NCI-H2029 treated with DMSO at 0.1 percent for 48 hours (cell line): Measurements from ENCODE around the gene MEIS2.

ENCODE experiments used
- DNase-seq: peaks from one replicate; lab custom pipeline; 2025; lab: John Stamatoyannopoulos, UW

Gene MEIS2

GRCh38 chr15:37112971-37113670 lies 12.8 kb upstream of the MEIS2 start:
- no peak for DNase-seq

GRCh38 chr15:37112171-37112570 lies 11.8 kb upstream of the MEIS2 start:
- no peak for DNase-seq

- no peak for DNase-seq
Observed at GRCh38 chr15:37111427-37111717, 11.0 kb upstream of the MEIS2 start.

GRCh38 chr15:37109872-37110572 lies 9.7 kb upstream of the MEIS2 start:
- DNase-seq = no peak

GRCh38 chr15:37109168-37109871 lies 9.0 kb upstream of the MEIS2 start:
- no peak for DNase-seq

GRCh38 chr15:37108381-37109167 lies 8.2 kb upstream of the MEIS2 start:
- no peak for DNase-seq

- no peak for DNase-seq
Observed at GRCh38 chr15:37107744-37108380, 7.5 kb upstream of the MEIS2 start.

- DNase-seq = no peak
Observed at GRCh38 chr15:37107071-37107743, 6.9 kb upstream of the MEIS2 start.

- DNase-seq = no peak
Observed at GRCh38 chr15:37106490-37107001, 6.2 kb upstream of the MEIS2 start.

- no peak for DNase-seq
Observed at GRCh38 chr15:37105889-37106288, 5.5 kb upstream of the MEIS2 start.

GRCh38 chr15:37105029-37105428 lies 4.7 kb upstream of the MEIS2 start:
- no peak for DNase-seq

GRCh38 chr15:37104424-37104981 lies 4.2 kb upstream of the MEIS2 start:
- DNase-seq = no peak

- no peak for DNase-seq
Observed at GRCh38 chr15:37103475-37104423, 3.4 kb upstream of the MEIS2 start.

GRCh38 chr15:37103163-37103435 lies 2.8 kb upstream of the MEIS2 start:
- no peak for DNase-seq

- DNase-seq = no peak
Observed at GRCh38 chr15:37102305-37103162, 2.2 kb upstream of the MEIS2 start.

- DNase-seq = no peak
Observed at GRCh38 chr15:37101980-37102304, 1.6 kb upstream of the MEIS2 start.

GRCh38 chr15:37100966-37101215 lies 542 bp upstream of the MEIS2 start:
- DNase-seq = no peak

- peak; percentile 2 for DNase-seq
Observed at GRCh38 chr15:37099319-37100108, 835 bp downstream of the MEIS2 start.
